GM12878 (cell line): Measurements from ENCODE around the gene CETN3. TPM values are rescaled to one million over a fixed set of nuclear protein-coding genes. Genes with fewer than 3 reads are reported as not detected.

Source experiments
- ATAC-seq: fragments of 200-7000 bp; cut with Tn5 transposase; 3 replicates; pipeline ENCODE4 v1.9.1; 2020; ENCODE audit warnings: mild to moderate bottlenecking, moderate library complexity
- BruUV-seq: library from RNA; stranded (reverse); fragments of 400-500 nt; replicated peaks from 2 replicates; lab custom pipeline; 2021; lab: Mats Ljungman, UMichigan
- CTCF ChIA-PET: fragments of 300-600 bp; sonication (Branson Sonifier 250); formaldehyde crosslinking; extraction: SDS; loops from one replicate; lab custom pipeline; 2021; ENCODE audit warnings: inconsistent platforms; lab: Yijun Ruan, JAX
- POLR2A ChIA-PET: fragments of 350-600 bp; formaldehyde crosslinking; extraction: SDS; loops from one replicate; lab custom pipeline; 2021; ENCODE audit warnings: inconsistent platforms; lab: Charles Lee
- RAD21 ChIA-PET: fragments of 300-600 bp; sonication (Branson Sonifier 250); formaldehyde crosslinking; loops from one replicate; lab custom pipeline; 2023; ENCODE audit warnings: antibody characterized with exemption; ENCODE audit not compliant: unreplicated experiment; lab: Charles Lee
- SMC1A ChIA-PET: fragments of 300-600 bp; sonication (Branson Sonifier 250); formaldehyde crosslinking; loops from one replicate; lab custom pipeline; 2023; ENCODE audit not compliant: unreplicated experiment, uncharacterized antibody; lab: Charles Lee
- DNase-seq: peaks from one replicate; pipeline ENCODE4 v3.0.0-alpha.2; 2011; ENCODE audit warnings: low read depth, low spot score
- FAIRE-seq: peaks from 3 replicates; lab custom pipeline; 2011; peaks lifted over from hg19 to GRCh38; lab: Jason Lieb, UNC
- H2AFZ ChIP-seq: 2 replicates; pipeline ENCODE4 v1.6.0; 2011; ENCODE audit warnings: low read depth, low read length, control low read depth; ENCODE audit not compliant: control insufficient read depth
- H3K27ac ChIP-seq: 2 replicates; pipeline ENCODE4 v1.5.1; 2011; ENCODE audit warnings: control low read depth; ENCODE audit not compliant: control insufficient read depth, insufficient read depth
- H3K27me3 ChIP-seq, 2 experiments: replicated peaks in 1 of 2; 2 replicates each; pipeline versions ENCODE4 v1.6.0 to v1.6.1; 2011; ENCODE audit warnings: low read length in 1 of 2; ENCODE audit not compliant: control insufficient read depth in 2 of 2, insufficient read depth in 2 of 2
- H3K36me3 ChIP-seq, 2 experiments: 2 replicates each; pipeline ENCODE4 v1.5.1; 2011; ENCODE audit warnings: low read length in 1 of 2; ENCODE audit not compliant: control insufficient read depth in 2 of 2, insufficient read depth in 2 of 2
- H3K4me1 ChIP-seq: 2 replicates; pipeline ENCODE4 v1.6.1; 2011; ENCODE audit warnings: mild to moderate bottlenecking, low read length, moderate library complexity, mixed read lengths; ENCODE audit not compliant: control insufficient read depth, insufficient read depth
- H3K4me2 ChIP-seq: 2 replicates; pipeline ENCODE4 v1.6.0; 2011; ENCODE audit warnings: control low read depth; ENCODE audit not compliant: control insufficient read depth, insufficient read depth
- H3K4me3 ChIP-seq: fragments of 200-600 bp; sonication (generic); 2 replicates; pipeline ENCODE4 v1.5.1; 2016
- H3K79me2 ChIP-seq: 2 replicates; pipeline ENCODE4 v1.6.0; 2011; ENCODE audit warnings: low read length; ENCODE audit not compliant: control insufficient read depth, insufficient read depth
- H3K9ac ChIP-seq: 2 replicates; pipeline ENCODE4 v1.8.0; 2011; ENCODE audit warnings: low read length, control low read depth, mixed read lengths; ENCODE audit not compliant: control insufficient read depth, insufficient read depth
- H3K9me3 ChIP-seq: replicated peaks from 3 replicates; pipeline ENCODE4 v1.5.1; 2011; ENCODE audit warnings: mild to moderate bottlenecking, low read length; ENCODE audit not compliant: control insufficient read depth, insufficient read depth
- H4K20me1 ChIP-seq: 2 replicates; pipeline ENCODE4 v1.6.0; 2011; ENCODE audit not compliant: control insufficient read depth, insufficient read depth
- BACH1 ChIP-seq: fragments of 450-650 bp; IDR thresholded peaks from 2 replicates; pipeline ENCODE4 v1.6.1; 2017; ENCODE audit warnings: mild to moderate bottlenecking, borderline replicate concordance
- GATAD2B ChIP-seq: fragments of 450-650 bp; conservative IDR thresholded peaks from 2 replicates; pipeline ENCODE4 v1.6.1; 2017; ENCODE audit warnings: low read depth, mild to moderate bottlenecking, moderate library complexity
- NBN ChIP-seq: fragments of 450-650 bp; IDR thresholded peaks from 2 replicates; pipeline ENCODE4 v1.6.1; 2016
- POLR2AphosphoS5 ChIP-seq: IDR thresholded peaks from 2 replicates; pipeline ENCODE4 v1.6.1; 2011; ENCODE audit warnings: mild to moderate bottlenecking, low read length, inconsistent platforms
- RB1 ChIP-seq: fragments of 450-650 bp; formaldehyde crosslinking; IDR thresholded peaks from 2 replicates; pipeline ENCODE4 v1.6.1; 2017; ENCODE audit warnings: mild to moderate bottlenecking, borderline replicate concordance
- SIX5 ChIP-seq: IDR thresholded peaks from 2 replicates; pipeline ENCODE4 v1.6.1; 2011; ENCODE audit warnings: mild to moderate bottlenecking, low read depth, low read length, moderate library complexity; ENCODE audit not compliant: severe bottlenecking
- TBL1XR1 ChIP-seq: IDR thresholded peaks from 2 replicates; pipeline ENCODE4 v1.6.1; 2012; ENCODE audit warnings: low read depth, low read length, improper control_type of control experiment
- in situ Hi-C: fragments of 300-500 bp; cut with MboI; formaldehyde crosslinking; loops from 9 replicates; pipeline ENCODE4 v1.14.3; 2018; ENCODE audit warnings: mixed read lengths
- intact Hi-C: fragments of 100-400 bp; cut with micrococcal nuclease; formaldehyde crosslinking; loops from one replicate; pipeline ENCODE4 v1.14.2; 2022; ENCODE audit not compliant: unreplicated experiment
- polyA plus RNA-seq, 11 experiments: library from polyadenylated mRNA; depleted of rRNA in 4 of 11; unstranded in 6 of 11; stranded (reverse) in 5 of 11; fragments of >200 nt; fragmentation: Nextera tagmentation in 4 of 11; fragmentation: Illumina TruSeq in 1 of 11; extraction: Ambion mirVana in 4 of 11; extraction: Trizol in 1 of 11; gene quantifications; 1 replicate in 1 of 11; 2 replicates in 10 of 11; pipeline versions ENCODE4 v1.2.1 to v1.2.3, GENCODE V29; 2011 to 2016; ENCODE audit warnings: inconsistent platforms in 2 of 11, missing spikeins in 2 of 11, low read depth in 1 of 11
- total RNA-seq, 4 experiments: library from RNA; depleted of rRNA in 3 of 4; stranded (reverse); fragments of >200 nt in 3 of 4; fragmentation: Illumina TruSeq in 1 of 4; extraction: Trizol in 1 of 4; gene quantifications; 2 replicates each; pipeline versions ENCODE4 v1.2.1 to v1.2.3, GENCODE V29; 2013 to 2021
- TF ChIP-seq, protein P1 (sequence below): IDR thresholded peaks from 2 replicates; pipeline ENCODE4 v1.6.1; 2012; ENCODE audit warnings: low read depth, low read length, improper control_type of control experiment

Gene CETN3
- total and polyA plus RNA-seq, 10 of the 15 experiments (the other 5 are each of a cell fraction or from before 2014, with no cell fraction given): 16.8 to 59.1 (median 51.8) TPM

DNA sequence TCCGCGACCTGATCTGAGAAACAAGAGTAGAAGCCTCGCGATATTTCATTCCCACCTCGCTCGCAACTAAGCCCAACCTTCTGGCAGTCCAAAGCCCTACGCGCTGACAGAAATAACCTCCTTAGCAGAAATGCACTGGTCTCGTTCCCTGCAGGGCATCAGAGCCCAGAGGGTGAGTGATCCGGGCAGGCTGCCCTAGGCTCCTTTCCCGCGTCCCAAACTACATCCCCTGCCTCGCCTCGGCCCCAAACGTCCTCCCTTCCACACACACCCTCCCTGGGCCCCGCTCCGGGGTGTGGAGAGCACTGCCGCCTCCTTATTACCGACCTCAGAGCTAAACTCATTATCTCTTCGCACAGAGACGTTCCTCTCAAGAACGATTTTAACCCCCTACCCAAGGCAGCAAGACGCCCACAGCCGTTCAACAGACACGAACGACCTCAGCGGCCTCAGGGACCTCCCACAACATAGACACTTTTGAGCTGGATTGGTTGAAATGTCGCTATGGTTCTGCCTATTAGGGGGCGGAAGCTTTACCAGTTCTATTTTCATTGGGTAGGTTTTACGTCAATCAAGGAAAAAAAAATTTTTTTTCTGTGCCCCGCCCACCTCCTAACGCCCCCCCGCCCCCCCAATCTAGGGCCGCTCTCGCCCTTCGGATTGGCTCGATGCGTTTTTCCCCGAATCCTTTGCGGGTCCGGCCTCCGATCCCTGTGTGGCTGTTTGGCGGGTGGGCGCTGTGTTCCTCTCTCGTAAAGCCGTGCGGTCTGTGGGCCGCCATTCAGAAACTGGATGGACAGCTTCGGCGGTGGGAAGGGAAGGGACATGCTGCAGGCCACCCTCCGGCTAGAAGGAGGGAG is at the start of gene CETN3 (continued):
- TF ChIP-seq, protein P1, sequence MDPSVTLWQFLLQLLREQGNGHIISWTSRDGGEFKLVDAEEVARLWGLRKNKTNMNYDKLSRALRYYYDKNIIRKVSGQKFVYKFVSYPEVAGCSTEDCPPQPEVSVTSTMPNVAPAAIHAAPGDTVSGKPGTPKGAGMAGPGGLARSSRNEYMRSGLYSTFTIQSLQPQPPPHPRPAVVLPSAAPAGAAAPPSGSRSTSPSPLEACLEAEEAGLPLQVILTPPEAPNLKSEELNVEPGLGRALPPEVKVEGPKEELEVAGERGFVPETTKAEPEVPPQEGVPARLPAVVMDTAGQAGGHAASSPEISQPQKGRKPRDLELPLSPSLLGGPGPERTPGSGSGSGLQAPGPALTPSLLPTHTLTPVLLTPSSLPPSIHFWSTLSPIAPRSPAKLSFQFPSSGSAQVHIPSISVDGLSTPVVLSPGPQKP: 0 out of 2 replicates have a peak, but pooled peaks have one; percentile 45
- TF ChIP-seq SIX5: peak; percentile 14
- TF ChIP-seq NBN: peak; percentile 65
- peak; percentile 90 for TF ChIP-seq POLR2AphosphoS5
- TF ChIP-seq RB1: peak; percentile 79; the same call in 1 of the 2 replicates
- TF ChIP-seq BACH1: peak; percentile 53; the same call in 1 of the 2 replicates

- H3K27me3 ChIP-seq: no peaks in the 10 kb centered on the region
- no peak overlapping the region for H2AFZ ChIP-seq
- no peaks in the 10 kb centered on the region for H3K4me1 ChIP-seq
- SMC1A ChIA-PET: no interaction called here
- TF ChIP-seq TBL1XR1: no peak
- no peak for TF ChIP-seq GATAD2B
- CTCF ChIA-PET: no interaction called here
- H4K20me1 ChIP-seq: no peaks in the 10 kb centered on the region
- no peak overlapping the region for H3K27ac ChIP-seq
- H3K9me3 ChIP-seq: no peaks in the 10 kb centered on the region
- FAIRE-seq (no peak), ATAC-seq (no peak), DNase-seq (no peak)
- intact Hi-C loops: no loop called here
- no peaks in the 10 kb centered on the region for H3K79me2 ChIP-seq
- H3K36me3 ChIP-seq: no peaks in the 10 kb centered on the region
- POLR2A ChIA-PET: no interaction called here
- RAD21 ChIA-PET: no interaction called here
- H3K9ac ChIP-seq: no peak overlapping the region
- no peak overlapping the region for H3K4me2 ChIP-seq
- no peak overlapping the region for H3K4me3 ChIP-seq
- in situ Hi-C loops: no loop called here
- BruUV-seq: no TSS peak
These were observed 37.4 kb upstream of the CETN3 start for GRCh38 chr5:90446961-90447360.
